GM12872 (cell line): ENCODE measurements around the gene GPATCH4.

Experiments used
- CTCF ChIP-seq: IDR thresholded peaks from 3 replicates; pipeline ENCODE4 v1.5.1; 2011; ENCODE audit warnings: low read depth, mild to moderate bottlenecking, low read length, moderate library complexity; ENCODE audit not compliant: insufficient read depth

GPATCH4 gene

GRCh38 chr1:156640842-156641706 lies 39.8 kb upstream of the GPATCH4 start:
- TF ChIP-seq CTCF: no peak

DNA sequence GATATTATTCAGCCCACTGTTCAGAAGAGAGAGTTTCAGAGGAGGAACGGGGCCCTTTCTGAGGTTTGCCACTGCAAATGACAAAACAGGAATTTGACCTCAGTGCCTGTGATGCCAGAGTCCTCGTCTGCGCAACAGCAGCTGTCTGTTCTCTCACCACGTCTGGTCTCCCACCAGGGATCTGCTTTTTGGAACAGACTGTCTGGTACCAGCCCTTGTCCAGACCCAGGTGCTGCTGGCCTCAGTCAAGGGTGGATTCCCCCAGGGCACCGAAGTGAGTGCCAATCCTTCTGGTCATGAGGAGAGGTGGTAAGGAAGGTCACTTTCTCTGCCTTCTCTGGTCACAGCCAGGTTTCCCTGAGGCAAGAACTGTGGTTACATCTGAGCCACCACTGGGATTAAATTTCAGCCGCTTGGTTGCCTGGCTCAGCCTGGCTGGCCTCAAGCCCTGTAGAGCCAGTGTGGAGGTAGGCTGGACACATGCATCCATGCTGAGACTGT lies 38.4 kb upstream of the GPATCH4 start:
- TF ChIP-seq CTCF: no peak

DNA sequence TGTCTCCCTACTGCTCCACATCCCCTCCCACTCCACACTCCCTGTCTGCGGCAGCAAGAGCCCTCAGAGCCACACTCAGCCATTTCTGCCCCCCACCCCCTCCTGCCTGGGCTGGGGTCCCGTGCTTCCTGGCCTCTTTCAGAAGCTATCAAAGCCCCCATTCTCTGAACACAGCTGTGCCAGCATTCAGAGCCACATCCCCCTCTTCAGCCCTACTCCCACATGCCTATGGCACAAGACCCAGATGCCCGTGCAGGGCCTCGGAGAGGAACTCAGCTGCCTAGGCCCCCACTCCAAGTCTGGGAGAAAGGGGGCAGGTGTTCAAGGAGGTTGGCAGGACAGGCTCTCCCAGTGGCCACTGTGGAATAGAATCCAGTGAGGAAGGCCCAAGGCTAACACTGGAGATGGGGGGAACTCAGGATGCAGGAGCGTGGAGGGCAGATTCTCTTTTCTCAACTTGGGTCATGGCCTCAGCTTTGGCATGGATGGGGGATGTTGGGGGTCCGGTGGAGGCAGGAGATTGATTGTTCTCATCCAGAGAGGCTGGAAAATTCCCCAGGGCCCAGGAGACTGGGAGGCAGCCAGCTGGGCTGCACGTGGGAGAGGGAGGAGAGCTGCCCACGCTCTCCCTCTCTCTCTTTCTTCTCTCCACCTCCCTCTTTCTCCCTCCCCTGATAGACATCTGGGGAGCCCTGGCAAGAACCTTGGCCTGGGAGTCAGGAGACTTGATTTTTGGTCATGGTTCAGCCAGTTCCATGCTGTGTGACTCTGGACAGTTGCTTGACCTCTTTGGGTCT lies 37.1 kb upstream of the GPATCH4 start:
- no peak for TF ChIP-seq CTCF

DNA sequence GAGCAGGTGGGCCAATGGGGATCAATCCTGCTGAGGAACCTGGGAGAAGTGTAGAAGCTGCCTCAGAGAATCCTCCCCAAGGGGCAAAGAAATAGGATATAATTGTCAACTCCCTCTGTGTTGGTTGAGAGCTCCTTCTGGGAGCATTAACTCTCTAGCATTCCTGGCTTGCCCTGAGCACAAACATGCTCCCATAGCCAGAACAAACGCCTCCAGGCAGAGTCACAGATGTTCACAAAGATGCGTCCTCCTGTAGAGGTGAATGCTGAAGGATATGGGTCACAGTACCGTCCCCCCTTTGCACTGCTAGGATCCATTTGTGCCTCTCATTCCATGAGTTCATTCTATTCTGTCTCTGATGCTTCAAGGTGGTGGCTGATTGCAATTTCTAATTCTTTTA lies 31.1 kb upstream of the GPATCH4 start:
- TF ChIP-seq CTCF: no peak

DNA sequence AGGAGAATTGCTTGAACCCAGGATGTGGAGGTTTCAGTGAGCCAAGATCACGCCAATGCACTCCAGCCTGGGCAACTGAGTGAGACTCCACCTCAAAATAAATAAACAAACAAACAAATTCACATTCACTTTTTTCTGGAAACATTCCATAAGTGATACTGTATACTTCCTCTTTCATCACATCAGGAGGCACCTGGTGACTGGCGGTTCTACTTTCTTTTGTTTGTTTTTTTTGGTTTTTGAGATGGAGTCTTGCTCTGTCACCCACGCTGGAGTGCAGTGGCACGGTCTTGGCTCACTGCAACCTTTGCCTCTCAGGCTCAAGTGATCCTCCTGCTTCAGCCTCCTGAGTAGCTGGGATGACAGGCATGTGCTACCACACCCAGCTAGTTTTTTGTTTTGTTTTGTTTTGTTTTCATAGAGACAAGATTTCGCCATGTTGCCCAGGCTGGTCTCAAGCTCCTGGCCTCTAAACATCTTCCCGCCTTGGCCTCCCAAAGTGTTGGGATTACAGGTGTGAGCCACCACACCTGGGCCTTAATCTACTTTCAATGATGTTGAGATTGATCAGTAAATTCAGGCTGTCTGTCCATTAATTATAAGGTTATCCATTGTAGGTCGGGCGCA lies 28.7 kb upstream of the GPATCH4 start:
- TF ChIP-seq CTCF: no peak

DNA sequence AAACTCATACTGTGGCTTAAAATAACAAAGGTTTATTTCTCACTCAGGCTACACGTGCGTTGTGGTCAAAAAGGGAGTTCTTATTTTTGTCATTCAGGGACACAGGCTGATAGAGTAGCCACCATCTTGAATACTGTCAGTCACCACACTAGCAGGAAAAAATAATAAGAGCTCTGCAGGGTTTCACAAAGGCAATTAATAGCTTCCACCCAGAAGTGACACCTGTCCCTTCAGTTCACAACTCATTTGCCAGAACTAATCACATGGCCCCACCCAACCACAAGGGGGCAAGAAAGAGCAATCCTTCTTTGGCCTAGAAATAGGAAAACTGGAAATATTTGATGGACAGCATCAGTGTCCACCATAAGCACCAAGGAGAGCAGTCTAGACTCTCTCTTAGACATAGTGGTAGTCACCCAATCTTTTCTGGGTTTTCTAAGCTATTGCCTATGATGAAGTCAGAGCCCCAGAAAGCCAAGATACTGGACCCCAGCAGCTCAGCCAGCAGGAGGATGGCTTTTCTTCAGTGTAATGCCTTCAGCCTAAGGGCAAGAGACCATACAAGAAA lies 26.1 kb upstream of the GPATCH4 start:
- TF ChIP-seq CTCF: peak; percentile 82

DNA sequence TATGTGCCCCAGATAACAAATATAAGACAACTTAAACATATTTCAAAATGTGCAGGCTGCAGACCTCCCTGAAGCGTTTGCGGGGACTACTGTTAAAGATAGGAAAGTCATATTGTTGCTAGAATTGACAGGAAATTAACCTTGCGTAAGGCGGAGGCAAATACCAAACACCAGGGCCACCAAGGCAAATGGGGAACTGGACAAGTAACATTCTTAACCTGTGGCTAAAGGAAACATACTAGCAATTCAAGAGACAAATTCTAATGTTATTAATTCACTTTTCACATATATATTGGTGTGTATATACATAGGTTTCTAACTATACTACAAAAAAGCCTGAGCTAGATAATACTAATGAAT lies 24.8 kb upstream of the GPATCH4 start:
- TF ChIP-seq CTCF: no peak
